HepG2 (cell line): ENCODE results near the gene HTRA1. TPM values are rescaled to one million over a fixed set of nuclear protein-coding genes. Genes with fewer than 3 reads are reported as not detected.

Experiments used
- ATAC-seq: fragments of 200-7000 bp; cut with Tn5 transposase; 3 replicates; pipeline ENCODE4 v1.9.1; 2020; ENCODE audit warnings: mild to moderate bottlenecking, moderate library complexity
- BruUV-seq: library from RNA; stranded (reverse); fragments of 400-500 nt; replicated peaks from 2 replicates; lab custom pipeline; 2021; lab: Mats Ljungman, UMichigan
- CTCF ChIA-PET: fragments of 300-600 bp; formaldehyde crosslinking; extraction: SDS; loops from one replicate; lab custom pipeline; 2021; ENCODE audit warnings: low total read pairs, inconsistent platforms, low intra/inter-chr PET ratio; lab: Yijun Ruan, JAX
- POLR2A ChIA-PET: fragments of 350-600 bp; sonication (Branson Sonifier 250); formaldehyde crosslinking; loops from one replicate; lab custom pipeline; 2020; ENCODE audit warnings: antibody characterized with exemption, inconsistent platforms; lab: Yijun Ruan, JAX
- DNase-seq: peaks from one replicate; pipeline ENCODE4 v3.0.0-alpha.2; 2015; ENCODE audit warnings: low spot score
- FAIRE-seq: peaks from 3 replicates; lab custom pipeline; 2011; peaks lifted over from hg19 to GRCh38; lab: Jason Lieb, UNC
- H2AFZ ChIP-seq: one replicate; pipeline ENCODE4 v1.6.1; 2011; ENCODE audit warnings: low read length, inconsistent platforms
- H3K27ac ChIP-seq: fragments of 300-600 bp; 3 replicates; pipeline ENCODE4 v1.8.0; 2011; ENCODE audit warnings: mixed run types, mild to moderate bottlenecking, mixed read lengths, low read length, inconsistent platforms; ENCODE audit not compliant: insufficient read depth; ENCODE audit errors: extremely low read length
- H3K27me3 ChIP-seq, 2 experiments: fragments of 200-600 bp in 1 of 2; 2 replicates in 1 of 2; 3 replicates in 1 of 2; pipeline versions ENCODE4 v1.6.0 to v1.8.0; 2011; ENCODE audit warnings: low read length in 2 of 2, mild to moderate bottlenecking in 2 of 2, moderate library complexity in 2 of 2, inconsistent platforms in 1 of 2; ENCODE audit not compliant: insufficient read depth in 2 of 2, control insufficient read depth in 1 of 2
- H3K36me3 ChIP-seq, 2 experiments: fragments of 200-600 bp in 1 of 2; replicated peaks in 1 of 2; 2 replicates in 1 of 2; 3 replicates in 1 of 2; pipeline versions ENCODE4 v1.5.1 to v1.8.0; 2011; ENCODE audit warnings: low read length in 2 of 2, inconsistent platforms in 1 of 2; ENCODE audit not compliant: insufficient read depth in 2 of 2, control insufficient read depth in 1 of 2
- H3K4me1 ChIP-seq: 2 replicates; pipeline ENCODE4 v1.5.1; 2012; ENCODE audit warnings: low read length, inconsistent platforms; ENCODE audit not compliant: insufficient read depth
- H3K4me2 ChIP-seq: 2 replicates; pipeline ENCODE4 v1.6.0; 2011; ENCODE audit warnings: low read depth, low read length, inconsistent platforms
- H3K4me3 ChIP-seq, 3 experiments: fragments of 200-600 bp in 1 of 3; sonication (generic), shearing (Covaris generic) in 1 of 3; replicated peaks in 1 of 3; 2 replicates each; pipeline ENCODE4 v1.5.1; 2011 to 2016; ENCODE audit warnings: low read length in 3 of 3, inconsistent platforms in 2 of 3, low read depth in 2 of 3, mild to moderate bottlenecking in 2 of 3, control low read depth in 1 of 3, mixed read lengths in 1 of 3; ENCODE audit not compliant: insufficient read depth in 1 of 3
- H3K79me2 ChIP-seq: one replicate; pipeline ENCODE4 v1.6.1; 2011; ENCODE audit warnings: low read length, inconsistent platforms; ENCODE audit not compliant: insufficient read depth
- H3K9ac ChIP-seq: 2 replicates; pipeline ENCODE4 v1.6.0; 2011; ENCODE audit warnings: mild to moderate bottlenecking, low read depth, low read length, inconsistent platforms; ENCODE audit not compliant: insufficient read depth
- H3K9me3 ChIP-seq: 2 replicates; pipeline ENCODE4 v1.5.1; 2012; ENCODE audit warnings: mild to moderate bottlenecking, low read length
- H4K20me1 ChIP-seq: 2 replicates; pipeline ENCODE4 v1.6.0; 2011; ENCODE audit warnings: inconsistent platforms, mild to moderate bottlenecking, low read length, moderate library complexity; ENCODE audit not compliant: insufficient read depth
- BORCS8-MEF2B ChIP-seq: sonication (generic); formaldehyde crosslinking; IDR thresholded peaks from 2 replicates; pipeline ENCODE4 v1.8.0; 2022; ENCODE audit warnings: mild to moderate bottlenecking, missing genetic modification reagents
- CEBPG ChIP-seq: IDR thresholded peaks from 2 replicates; pipeline ENCODE4 v1.6.1; 2016
- NCOA1 ChIP-seq: sonication (generic); formaldehyde crosslinking; IDR thresholded peaks from 2 replicates; pipeline ENCODE4 v1.9.0; 2021; ENCODE audit warnings: missing genetic modification reagents
- PAF1 ChIP-seq: IDR thresholded peaks from 2 replicates; pipeline ENCODE4 v1.6.1; 2016; ENCODE audit warnings: missing genetic modification reagents, missing compliant biosample characterization
- PBX2 ChIP-seq: IDR thresholded peaks from 2 replicates; pipeline ENCODE4 v1.6.1; 2016; ENCODE audit warnings: control low read depth
- RERE ChIP-seq: IDR thresholded peaks from 2 replicates; pipeline ENCODE4 v1.6.1; 2016; ENCODE audit warnings: low read depth, missing genetic modification reagents, missing compliant biosample characterization
- TBX2 ChIP-seq: sonication (generic); formaldehyde crosslinking; IDR thresholded peaks from 2 replicates; pipeline ENCODE4 v1.5.0; 2020; ENCODE audit warnings: missing genetic modification reagents, mild to moderate bottlenecking, borderline replicate concordance
- TGIF2 ChIP-seq: IDR thresholded peaks from 2 replicates; pipeline ENCODE4 v1.6.1; 2016; ENCODE audit warnings: control low read depth, missing compliant biosample characterization
- ZBTB38 ChIP-seq: sonication (generic); formaldehyde crosslinking; IDR thresholded peaks from 2 replicates; pipeline ENCODE4 v1.5.1; 2020; ENCODE audit warnings: mild to moderate bottlenecking, missing genetic modification reagents
- ZNF138 ChIP-seq: sonication (generic); formaldehyde crosslinking; IDR thresholded peaks from 2 replicates; pipeline ENCODE4 v1.5.0; 2020; ENCODE audit warnings: mild to moderate bottlenecking, low read depth, missing genetic modification reagents
- ZNF160 ChIP-seq: sonication (generic); formaldehyde crosslinking; IDR thresholded peaks from 2 replicates; pipeline ENCODE4 v1.8.0; 2022; ENCODE audit warnings: mild to moderate bottlenecking, inconsistent platforms, missing genetic modification reagents
- ZNF484 ChIP-seq: sonication (generic); formaldehyde crosslinking; IDR thresholded peaks from 2 replicates; pipeline ENCODE4 v1.5.1; 2020; ENCODE audit warnings: mild to moderate bottlenecking, low read depth, missing genetic modification reagents, borderline replicate concordance
- ZNF503 ChIP-seq: sonication (generic); formaldehyde crosslinking; IDR thresholded peaks from 2 replicates; pipeline ENCODE4 v1.4.0; 2020; ENCODE audit warnings: missing genetic modification reagents
- ZNF660 ChIP-seq: sonication (generic); formaldehyde crosslinking; IDR thresholded peaks from 2 replicates; pipeline ENCODE4 v1.5.1; 2020; ENCODE audit warnings: mild to moderate bottlenecking, low read depth, missing genetic modification reagents, borderline replicate concordance
- ZNF781 ChIP-seq: sonication (generic); formaldehyde crosslinking; IDR thresholded peaks from 2 replicates; pipeline ENCODE4 v1.5.1; 2020; ENCODE audit warnings: borderline replicate concordance, mild to moderate bottlenecking, missing genetic modification reagents; ENCODE audit errors: not compliant biosample characterization
- ZSCAN29 ChIP-seq: sonication (generic); formaldehyde crosslinking; conservative IDR thresholded peaks from 2 replicates; pipeline ENCODE4 v1.4.0; 2020; ENCODE audit warnings: mild to moderate bottlenecking, missing genetic modification reagents
- WGBS: methylation state at CpG from one replicate; pipeline ENCODE4 v1.1.6; 2017; ENCODE audit warnings: low lambda C conversion rate; 5-methylcytosine and 5-hydroxymethylcytosine counted together
- in situ Hi-C: cut with HindIII; loops from 2 replicates; pipeline ENCODE4 v1.10.0; 2017; ENCODE audit warnings: low pct_unique_long_range_greater_than_20kb; ENCODE audit not compliant: extremely low pct_ligation_motif_present
- intact Hi-C: fragments of 100-400 bp; cut with micrococcal nuclease; formaldehyde crosslinking; loops from one replicate; pipeline ENCODE4 v1.10.0; 2022; ENCODE audit not compliant: unreplicated experiment
- polyA plus RNA-seq, 8 experiments: library from polyadenylated mRNA; depleted of rRNA in 3 of 8; stranded (reverse) in 7 of 8; unstranded in 1 of 8; fragments of >200 nt; fragmentation: Illumina TruSeq in 4 of 8; extraction: Trizol in 4 of 8; gene quantifications; 2 replicates each; pipeline versions ENCODE4 v1.2.1 to v1.2.3, GENCODE V29; 2011 to 2016; ENCODE audit warnings: low read depth in 4 of 8, missing spikeins in 1 of 8, mixed read lengths in 1 of 8; ENCODE audit not compliant: insufficient read depth in 1 of 8
- total RNA-seq, 5 experiments: library from RNA; depleted of rRNA; stranded (reverse); fragments of >200 nt; fragmentation: Illumina TruSeq; extraction: Trizol; gene quantifications; 2 replicates each; pipeline ENCODE4 v1.2.3, GENCODE V29; 2016; ENCODE audit warnings: low read depth in 1 of 5

The HTRA1 gene
- total and polyA plus RNA-seq, 2 of the 13 experiments (the other 11 are each of a cell fraction or from before 2014, with no cell fraction given) = 0.11 to 0.40 TPM

DNA sequence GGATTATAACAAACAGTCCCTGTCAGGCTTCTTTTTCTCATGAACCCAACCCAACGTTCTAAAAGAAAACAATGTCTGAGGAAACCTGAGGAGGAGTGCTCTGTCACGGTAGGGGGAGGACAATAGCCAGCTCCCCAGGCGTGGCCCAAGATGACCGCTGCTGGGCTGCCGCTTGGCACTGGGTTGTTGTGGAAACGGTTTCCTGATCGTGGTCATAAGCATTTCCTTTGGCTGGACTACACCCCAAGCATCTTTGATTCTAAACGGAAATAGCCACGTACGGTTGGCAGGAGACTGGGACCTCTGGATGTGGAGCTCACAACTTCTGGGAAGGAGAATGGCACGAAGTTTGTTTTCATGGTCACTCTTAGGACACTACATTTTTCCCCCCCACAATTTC, 68.8 kb downstream of the HTRA1 start:
- 53% methylated on average over 9 of the region's 11 CpGs for WGBS
- ATAC-seq (no peak), DNase-seq (no peak), FAIRE-seq (no peak)
- no peak overlapping the region for H3K4me2 ChIP-seq
- TF ChIP-seq ZNF138 (CRISPR knock-in tag) = no peak
- TF ChIP-seq RERE (CRISPR knock-in tag) = no peak
- no peak for TF ChIP-seq ZNF484 (CRISPR knock-in tag)
- no peak for TF ChIP-seq ZNF781 (CRISPR knock-in tag)
- TF ChIP-seq ZNF160 (CRISPR knock-in tag) = no peak
- TF ChIP-seq NCOA1 (CRISPR knock-in tag) = no peak
- TF ChIP-seq PBX2 (CRISPR knock-in tag) = no peak
- TF ChIP-seq PAF1 (CRISPR knock-in tag) = no peak
- no peak for TF ChIP-seq CEBPG (CRISPR knock-in tag)
- no peak for TF ChIP-seq ZNF660 (CRISPR knock-in tag)
- no peak for TF ChIP-seq ZBTB38
- no peak for TF ChIP-seq ZSCAN29
- TF ChIP-seq ZNF503 (CRISPR knock-in tag) = no peak
- TF ChIP-seq TBX2 (CRISPR knock-in tag) = no peak
- TF ChIP-seq TGIF2 (CRISPR knock-in tag) = no peak
- TF ChIP-seq BORCS8-MEF2B (CRISPR knock-in tag) = no peak
- POLR2A ChIA-PET = no interaction called here
- no peak overlapping the region for H3K27ac ChIP-seq
- intact Hi-C loops (no loop called here), in situ Hi-C loops (no loop called here)
- no peak overlapping the region for H3K9ac ChIP-seq
- H3K79me2 ChIP-seq = no peaks in the 10 kb centered on the region
- no peaks in the 10 kb centered on the region for H3K9me3 ChIP-seq
- H3K27me3 ChIP-seq = peaks cover 1 to 7% of the 10 kb centered on the region in 2 experiments; a peak in 2 of 5 replicates
- no peak overlapping the region for H2AFZ ChIP-seq
- H3K36me3 ChIP-seq = no peaks in the 10 kb centered on the region
- no peak overlapping the region for H3K4me3 ChIP-seq
- peaks cover 41% of the 10 kb centered on the region for H3K4me1 ChIP-seq
- CTCF ChIA-PET = no interaction called here
- H4K20me1 ChIP-seq = no peaks in the 10 kb centered on the region
- no TSS peak for BruUV-seq
